Measurements from ENCODE around the gene CD82.
"Not testable (repeated sequence)": the region's sequence is repeated elsewhere in the genome, so short reads cannot be mapped to it uniquely, and the experiment has no call there.

CD82 gene

DNA sequence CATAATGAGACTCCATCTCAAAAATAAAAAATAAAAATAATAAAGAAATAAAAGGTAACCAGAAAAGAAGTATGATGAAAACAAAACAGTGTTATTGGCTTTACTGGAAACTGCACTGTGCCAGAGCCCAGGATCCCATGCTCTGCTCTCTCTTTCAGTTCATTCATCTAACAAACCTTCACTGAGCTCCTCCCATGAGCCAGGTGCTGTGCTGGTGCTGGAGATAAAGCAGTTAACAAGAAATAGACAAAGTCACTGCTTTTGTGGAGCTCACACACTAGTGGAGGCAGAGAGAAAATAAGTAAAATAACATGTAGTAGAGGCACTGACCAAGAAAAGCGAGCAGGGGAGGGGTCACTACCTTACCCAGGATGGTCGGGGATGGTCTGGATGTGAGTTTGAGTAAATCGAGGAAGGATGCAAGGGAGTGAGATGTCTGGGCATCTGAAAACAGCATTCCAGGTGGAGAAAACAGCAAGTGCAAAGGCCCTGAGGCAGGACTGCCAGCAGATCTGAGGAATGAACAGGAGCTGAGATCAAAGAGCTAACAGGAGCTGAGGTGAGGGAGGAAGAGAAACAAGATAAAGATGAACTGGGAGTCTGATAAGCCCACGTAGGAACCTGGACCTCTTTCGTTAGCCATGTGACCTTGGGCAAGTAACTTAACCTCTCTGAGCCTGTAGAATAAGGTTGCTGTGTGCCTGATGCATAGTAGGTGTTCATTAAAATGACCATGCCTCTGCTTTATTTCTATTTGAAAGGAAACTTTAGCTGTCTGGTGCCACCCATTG is 31.3 kb upstream of the CD82 start:
- no peak for DNase-seq (ENCODE audit: low spot score)

GRCh38 chr11:44535191-44535980 is 30.1 kb upstream of the CD82 start:
- DNase-seq (ENCODE audit: low spot score) (no peak), FAIRE-seq (no peak)

More for the DNA sequence above, 31.3 kb upstream of the CD82 start:
- no peak for FAIRE-seq

- no peak for DNase-seq (ENCODE audit: low spot score)
These were observed 28.5 kb upstream of the CD82 start for GRCh38 chr11:44536788-44537516.

DNA sequence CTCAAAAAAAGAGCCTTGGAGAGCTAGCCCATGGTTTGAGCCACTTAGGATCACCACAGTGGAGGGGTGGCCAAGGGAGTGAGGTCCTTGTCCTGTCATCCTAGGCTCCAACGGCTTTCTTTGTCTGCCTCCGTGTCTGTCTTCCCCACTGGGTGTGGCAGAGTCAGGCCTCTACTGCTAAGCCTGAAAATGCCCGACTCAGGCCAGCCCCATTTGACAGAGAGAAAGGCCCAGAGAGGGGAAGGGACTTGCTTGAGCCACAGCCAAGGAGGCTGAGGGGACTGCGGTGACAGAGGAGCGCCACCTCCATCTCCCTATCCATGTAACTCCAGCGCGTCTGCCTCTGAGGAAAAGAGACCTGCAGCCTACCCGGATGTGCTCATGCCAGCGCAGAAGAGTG is 27.8 kb upstream of the CD82 start:
- DNase-seq (ENCODE audit: low spot score) (no peak), FAIRE-seq (no peak)

More at GRCh38 chr11:44536788-44537516, 28.5 kb upstream of the CD82 start:
- no peak for FAIRE-seq

DNA sequence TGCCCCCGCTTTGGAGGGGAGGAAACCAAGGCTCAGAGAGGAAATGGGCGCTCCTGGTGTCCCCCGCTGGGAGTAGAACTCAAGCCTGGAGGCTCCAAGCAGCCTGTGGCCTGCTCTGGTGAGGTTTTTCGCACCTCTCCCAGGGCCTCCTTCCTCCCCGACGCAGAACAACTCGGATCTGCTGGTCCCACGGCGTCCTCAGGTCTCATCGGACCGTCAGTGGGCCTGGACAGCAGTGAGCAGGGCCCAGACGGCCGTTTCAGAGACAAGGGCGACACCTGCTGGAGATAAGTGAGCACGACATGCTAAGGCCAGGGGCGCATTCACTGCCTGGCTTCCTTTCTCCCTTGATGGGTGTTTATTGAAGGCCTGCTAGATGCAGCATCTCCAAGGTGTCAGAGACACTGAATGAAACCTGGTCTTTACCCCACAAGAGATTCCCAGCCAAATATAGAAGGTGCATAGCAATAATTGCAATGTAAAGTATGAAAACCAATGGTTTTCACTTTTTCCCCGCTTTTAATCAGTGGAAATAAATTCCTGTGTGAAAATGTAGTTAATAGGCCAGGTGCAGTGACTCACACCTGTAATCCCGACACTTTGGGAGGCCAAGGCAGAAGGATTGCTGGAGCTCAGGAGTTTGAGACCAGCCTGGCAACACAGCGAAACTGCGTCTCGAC is 26.9 kb upstream of the CD82 start:
- FAIRE-seq = peak; percentile 63

GRCh38 chr11:44539971-44540370 is 25.5 kb upstream of the CD82 start:
- no peak for DNase-seq (ENCODE audit: low spot score)
- no peak for FAIRE-seq

More for the DNA sequence above, 26.9 kb upstream of the CD82 start:
- DNase-seq (ENCODE audit: low spot score) = peak; percentile 90

- no peak for FAIRE-seq
These were observed 24.8 kb upstream of the CD82 start for GRCh38 chr11:44540667-44541066.

DNA sequence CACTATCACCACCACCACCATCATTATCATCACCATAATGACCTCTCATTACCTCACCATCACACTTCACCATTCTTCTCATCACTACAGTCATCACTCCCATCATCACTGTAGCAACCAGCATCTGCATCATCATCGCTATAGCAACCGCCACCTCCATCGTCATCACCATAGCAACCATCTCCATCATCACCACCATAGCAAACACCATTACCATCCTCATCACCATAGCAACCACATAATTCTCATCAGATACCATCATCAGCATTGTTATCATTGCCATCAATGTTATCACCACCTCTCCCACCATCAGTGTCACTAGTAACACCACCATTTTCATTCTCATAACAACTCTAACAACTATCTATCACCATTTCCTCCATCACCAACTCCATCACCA is 23.1 kb upstream of the CD82 start:
- FAIRE-seq (peak; percentile 76), DNase-seq (ENCODE audit: low spot score) (no peak)

More at GRCh38 chr11:44540667-44541066, 24.8 kb upstream of the CD82 start:
- no peak for DNase-seq (ENCODE audit: low spot score)

DNA sequence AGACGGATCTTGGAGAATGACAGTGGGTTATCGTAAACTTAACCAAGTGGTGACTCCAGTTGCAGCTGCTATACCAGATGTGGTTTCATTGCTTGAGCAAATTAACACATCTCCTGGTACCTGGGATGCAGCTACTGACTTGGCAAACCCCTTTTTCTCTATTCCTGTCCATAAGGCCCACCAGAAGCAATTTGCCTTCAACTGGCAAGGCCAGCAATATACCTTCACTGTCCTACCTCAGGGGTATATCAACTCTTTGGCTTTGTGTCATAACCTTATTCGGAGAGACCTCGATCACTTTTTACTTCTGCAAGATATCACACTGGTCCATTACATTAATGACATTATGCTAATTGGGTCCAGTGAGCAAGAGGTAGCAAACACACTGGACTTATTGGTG is 18.5 kb upstream of the CD82 start:
- not testable (repeated sequence) for FAIRE-seq; DNase-seq (ENCODE audit: low spot score)

GRCh38 chr11:44547534-44547933 is 17.9 kb upstream of the CD82 start:
- not testable (repeated sequence) for FAIRE-seq; DNase-seq (ENCODE audit: low spot score)

DNA sequence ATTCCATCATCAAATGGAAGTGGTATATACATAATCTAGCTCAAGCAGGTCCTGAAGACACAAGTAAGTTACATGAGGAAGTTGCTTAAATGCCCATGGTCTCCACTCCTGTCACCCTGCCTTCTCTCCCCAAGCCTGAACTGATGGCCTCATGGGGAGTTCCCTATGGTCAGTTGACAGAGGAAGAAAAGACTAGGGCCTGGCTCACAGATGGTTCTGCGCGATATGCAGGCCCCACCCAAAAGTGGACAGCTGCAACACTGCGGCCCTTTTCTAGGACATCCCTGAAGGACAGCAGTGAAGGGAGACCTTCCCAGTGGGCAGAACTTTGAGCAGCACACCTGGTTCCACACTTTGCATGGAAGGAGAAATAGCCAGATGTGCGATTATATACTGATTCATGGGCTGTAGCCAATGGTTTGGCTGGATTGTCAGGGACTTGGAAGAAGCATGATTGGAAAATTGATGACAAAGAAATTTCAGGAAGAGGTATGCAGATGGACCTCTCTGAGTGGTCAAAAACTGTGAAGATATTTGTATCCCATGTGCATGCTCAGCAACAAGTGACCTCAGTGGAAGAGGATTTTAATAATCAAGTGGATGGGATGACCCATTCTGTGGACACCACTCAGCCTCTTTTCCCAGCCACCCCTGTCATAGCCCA is 17.3 kb upstream of the CD82 start:
- FAIRE-seq = no peak
- no peak for DNase-seq (ENCODE audit: low spot score)

DNA sequence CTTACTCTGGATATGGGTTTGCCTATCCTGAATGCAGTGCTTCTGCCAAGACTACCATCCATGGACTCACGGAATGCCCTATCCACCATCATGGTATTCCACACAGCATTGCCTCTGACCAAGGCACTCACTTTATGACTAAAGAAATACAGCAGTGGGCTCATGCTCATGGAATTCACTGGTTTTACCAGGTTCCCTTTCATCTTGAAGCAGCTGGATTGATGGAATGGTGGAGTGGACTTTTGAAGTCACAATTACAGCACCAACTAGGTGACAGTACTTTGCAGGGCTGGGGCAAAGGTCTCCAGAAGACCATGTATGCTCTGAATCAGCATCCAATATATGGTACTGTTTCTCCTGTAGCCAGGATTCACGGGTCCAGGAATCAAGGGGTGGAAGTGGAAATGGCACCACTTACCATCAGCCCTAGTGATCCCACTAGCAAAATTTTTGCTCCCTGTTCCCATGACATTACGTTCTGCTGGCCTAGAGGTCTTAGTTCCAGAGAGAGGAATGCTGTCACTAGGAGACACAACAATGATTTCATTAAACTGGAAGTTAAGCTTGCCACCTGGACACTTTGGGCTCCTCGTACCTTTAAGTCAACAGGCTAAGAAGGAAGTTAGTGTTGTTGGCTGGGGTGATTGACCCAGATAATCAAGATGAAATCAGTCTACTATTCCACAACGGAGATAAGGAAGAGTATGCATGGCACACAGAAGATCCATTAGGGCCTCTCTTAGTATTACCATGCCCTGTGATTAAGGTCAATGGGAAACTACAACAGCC is 16.3 kb upstream of the CD82 start:
- not testable (repeated sequence) for DNase-seq (ENCODE audit: low spot score); FAIRE-seq

- DNase-seq (ENCODE audit: low spot score) (no peak), FAIRE-seq (no peak)
These were observed 15.3 kb upstream of the CD82 start for GRCh38 chr11:44550123-44550522.

DNA sequence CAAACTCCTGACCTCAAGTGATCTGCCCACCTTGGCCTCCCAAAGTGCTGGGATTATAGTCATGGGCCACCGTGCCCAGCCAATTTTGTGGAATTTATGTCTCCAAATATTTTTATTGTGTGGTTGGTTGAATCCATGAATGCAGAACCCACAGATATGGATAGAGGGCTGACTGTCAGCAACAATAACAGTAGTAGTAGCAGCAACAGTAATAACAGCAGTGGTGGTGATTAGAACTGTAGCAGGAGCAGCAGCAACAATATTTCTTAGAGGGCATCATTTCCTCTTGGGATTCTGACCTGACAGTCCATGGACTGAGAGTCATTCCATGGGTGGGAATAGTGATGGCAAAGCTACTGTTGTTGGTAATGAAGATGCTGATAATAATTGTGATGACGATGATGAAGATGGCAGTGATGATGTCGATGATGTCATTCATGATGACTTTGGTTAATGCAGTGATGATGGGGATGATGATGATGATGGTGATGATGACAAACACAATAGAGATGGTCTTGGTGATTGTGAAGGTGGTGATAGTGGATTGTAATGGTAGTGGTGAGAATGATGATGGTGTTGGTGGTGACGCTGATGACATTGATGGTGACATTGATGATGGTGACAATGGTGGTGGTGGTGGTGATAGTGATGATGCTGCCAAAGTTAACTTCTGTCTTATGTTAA is 13.9 kb upstream of the CD82 start:
- no peak for DNase-seq (ENCODE audit: low spot score)
- FAIRE-seq = peak; percentile 93

- no peak for DNase-seq (ENCODE audit: low spot score)
- no peak for FAIRE-seq
These were observed 10.2 kb upstream of the CD82 start for GRCh38 chr11:44555031-44555800.

DNA sequence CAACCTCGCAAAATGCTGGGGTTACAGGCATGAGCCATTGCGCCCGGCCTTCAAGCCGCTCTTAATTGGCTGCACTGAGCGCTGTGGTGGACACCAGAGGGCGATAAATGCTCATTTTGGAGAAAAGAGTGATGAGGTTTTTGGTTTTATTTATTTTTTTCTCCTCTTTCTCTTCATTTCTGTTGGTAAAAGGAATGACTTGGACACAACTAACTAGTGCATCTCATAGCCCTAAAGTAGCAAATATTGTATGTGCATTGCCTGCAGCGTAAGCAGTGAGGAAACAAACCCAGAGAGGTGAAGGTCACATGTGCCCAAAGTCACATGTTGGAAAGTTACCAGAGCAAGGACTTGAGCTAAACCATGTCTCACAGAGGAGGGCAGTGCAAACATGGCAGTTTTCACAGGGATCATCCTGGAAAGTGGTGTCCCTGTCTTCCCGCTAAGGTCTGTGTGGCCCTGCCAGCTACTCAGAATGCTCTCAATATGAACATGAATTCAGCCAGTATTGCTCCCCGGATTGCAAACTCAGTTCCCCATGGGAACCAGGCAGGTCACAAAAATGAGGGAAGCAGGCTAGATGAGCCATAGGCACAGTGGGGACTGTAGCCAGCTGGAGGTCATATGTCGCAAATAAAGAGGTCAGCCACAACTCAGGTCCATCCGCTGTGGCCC is 8.6 kb upstream of the CD82 start:
- DNase-seq (ENCODE audit: low spot score) (no peak), FAIRE-seq (no peak)

DNA sequence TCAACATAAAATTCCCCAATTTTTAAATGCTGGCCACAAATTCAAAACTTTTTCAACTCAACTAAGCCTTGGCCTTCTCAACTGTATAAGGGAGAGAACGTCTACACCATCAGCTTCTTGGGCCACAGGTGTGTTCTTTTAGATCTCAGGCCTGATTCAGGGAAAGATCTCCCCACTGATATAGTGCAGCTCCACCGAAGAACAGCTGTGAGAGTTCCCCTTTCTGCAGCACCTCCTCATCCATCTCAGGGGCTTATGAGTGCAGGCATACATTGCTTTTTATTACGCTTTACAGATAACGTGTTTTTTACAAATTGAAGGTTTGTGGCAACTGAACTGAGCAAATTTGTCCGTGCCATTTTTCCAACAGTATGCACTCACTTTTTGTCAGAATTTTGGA is 8.0 kb upstream of the CD82 start:
- no peak for DNase-seq (ENCODE audit: low spot score)
- no peak for FAIRE-seq
